Measurements from ENCODE around the gene EPHA4.

EPHA4 gene

GRCh38 chr2:221425891-221426290, 146.2 kb downstream of the EPHA4 start:
- Histone ChIP-seq H3K4me1 (ENCODE audit: low read length) (peaks cover 32% of the 10 kb centered on the region), H3K4me3 (ENCODE audit: low read length) (peak overlapping the region; percentile 46; the same call in 1 of the 2 replicates), H3K27ac (ENCODE audit: low read length) (peak overlapping the region; percentile 59; the same call in 1 of the 2 replicates), H3K4me2 (ENCODE audit: low read length) (peak overlapping the region; percentile 66), H3K36me3 (replicated peaks; ENCODE audit: low read depth, low read length) (peaks cover 2% of the 10 kb centered on the region), H3K79me2 (ENCODE audit: low read length) (no peaks in the 10 kb centered on the region), H3K27me3 (ENCODE audit: low read depth, low read length) (no peaks in the 10 kb centered on the region), H3K9me3 (ENCODE audit: insufficient read depth, low read length) (no peaks in the 10 kb centered on the region), H2AFZ (ENCODE audit: low read depth, low read length) (no peak overlapping the region), H3K9ac (ENCODE audit: low read length) (no peak overlapping the region), H4K20me1 (ENCODE audit: insufficient read depth, low read length) (no peaks in the 10 kb centered on the region)
- TF ChIP-seq EZH2phosphoT487 (IDR thresholded peaks at IDR 0.05; ENCODE audit: low read depth) (no peak), CTCF (IDR thresholded peaks at IDR 0.05; ENCODE audit: low read depth, low read length) (no peak)

GRCh38 chr2:221425353-221425752, 146.8 kb downstream of the EPHA4 start:
- H3K4me2 ChIP-seq (ENCODE audit: low read length): peak overlapping the region; percentile 66
- no peaks in the 10 kb centered on the region for H4K20me1 ChIP-seq (ENCODE audit: insufficient read depth, low read length)
- H3K9ac ChIP-seq (ENCODE audit: low read length): no peak overlapping the region
- H3K9me3 ChIP-seq (ENCODE audit: insufficient read depth, low read length): no peaks in the 10 kb centered on the region
- peaks cover 2% of the 10 kb centered on the region for H3K36me3 ChIP-seq (replicated peaks; ENCODE audit: low read depth, low read length)
- peak overlapping the region; percentile 59 for H3K27ac ChIP-seq (ENCODE audit: low read length)
- peak overlapping the region; percentile 46; the same call in 1 of the 2 replicates for H3K4me3 ChIP-seq (ENCODE audit: low read length)
- peaks cover 37% of the 10 kb centered on the region for H3K4me1 ChIP-seq (ENCODE audit: low read length)
- TF ChIP-seq CTCF (IDR thresholded peaks at IDR 0.05; ENCODE audit: low read depth, low read length) (no peak), EZH2phosphoT487 (IDR thresholded peaks at IDR 0.05; ENCODE audit: low read depth) (no peak)
- H2AFZ ChIP-seq (ENCODE audit: low read depth, low read length): no peak overlapping the region
- H3K27me3 ChIP-seq (ENCODE audit: low read depth, low read length): no peaks in the 10 kb centered on the region
- H3K79me2 ChIP-seq (ENCODE audit: low read length): no peaks in the 10 kb centered on the region

- Histone ChIP-seq H3K4me3 (ENCODE audit: low read length) (no peak overlapping the region), H2AFZ (ENCODE audit: low read depth, low read length) (no peak overlapping the region), H3K27ac (ENCODE audit: low read length) (no peak overlapping the region), H3K4me2 (ENCODE audit: low read length) (no peak overlapping the region), H3K9ac (ENCODE audit: low read length) (no peak overlapping the region), H4K20me1 (ENCODE audit: insufficient read depth, low read length) (no peaks in the 10 kb centered on the region), H3K4me1 (ENCODE audit: low read length) (peaks cover 32% of the 10 kb centered on the region), H3K79me2 (ENCODE audit: low read length) (no peaks in the 10 kb centered on the region), H3K9me3 (ENCODE audit: insufficient read depth, low read length) (no peaks in the 10 kb centered on the region), H3K36me3 (replicated peaks; ENCODE audit: low read depth, low read length) (peaks cover 2% of the 10 kb centered on the region), H3K27me3 (ENCODE audit: low read depth, low read length) (no peaks in the 10 kb centered on the region)
- no peak for TF ChIP-seq CTCF (IDR thresholded peaks at IDR 0.05; ENCODE audit: low read depth, low read length)
- no peak for TF ChIP-seq EZH2phosphoT487 (IDR thresholded peaks at IDR 0.05; ENCODE audit: low read depth)
These were observed 148.8 kb downstream of the EPHA4 start for GRCh38 chr2:221423210-221423804.

GRCh38 chr2:221422516-221423209, 149.4 kb downstream of the EPHA4 start:
- H3K36me3 ChIP-seq (replicated peaks; ENCODE audit: low read depth, low read length): peaks cover 2% of the 10 kb centered on the region
- H3K4me1 ChIP-seq (ENCODE audit: low read length): peaks cover 32% of the 10 kb centered on the region
- H3K27me3 ChIP-seq (ENCODE audit: low read depth, low read length): no peaks in the 10 kb centered on the region
- no peaks in the 10 kb centered on the region for H3K9me3 ChIP-seq (ENCODE audit: insufficient read depth, low read length)
- H3K9ac ChIP-seq (ENCODE audit: low read length): no peak overlapping the region
- no peak overlapping the region for H3K4me2 ChIP-seq (ENCODE audit: low read length)
- no peak overlapping the region for H3K4me3 ChIP-seq (ENCODE audit: low read length)
- no peak for TF ChIP-seq EZH2phosphoT487 (IDR thresholded peaks at IDR 0.05; ENCODE audit: low read depth)
- TF ChIP-seq CTCF (IDR thresholded peaks at IDR 0.05; ENCODE audit: low read depth, low read length): no peak
- H3K79me2 ChIP-seq (ENCODE audit: low read length): no peaks in the 10 kb centered on the region
- no peaks in the 10 kb centered on the region for H4K20me1 ChIP-seq (ENCODE audit: insufficient read depth, low read length)
- no peak overlapping the region for H2AFZ ChIP-seq (ENCODE audit: low read depth, low read length)
- no peak overlapping the region for H3K27ac ChIP-seq (ENCODE audit: low read length)
